Measurements from ENCODE around the gene CTSF.
"Not testable (repeated sequence)": the region's sequence is repeated elsewhere in the genome, so short reads cannot be mapped to it uniquely, and the experiment has no call there.

CTSF gene

GRCh38 chr11:66559866-66560676 lies 8.3 kb downstream of the CTSF start:
- in situ Hi-C loops (cut with MboI; ENCODE audit: low sequenced_read_pairs), result no loop called here

GRCh38 chr11:66559142-66559865 lies 9.1 kb downstream of the CTSF start:
- in situ Hi-C loops (cut with MboI; ENCODE audit: low sequenced_read_pairs), result no loop called here

- in situ Hi-C loops (cut with MboI; ENCODE audit: low sequenced_read_pairs), result no loop called here
Measured at GRCh38 chr11:66557733-66558326, 10.6 kb downstream of the CTSF start.

GRCh38 chr11:66556086-66556485 lies 12.3 kb downstream of the CTSF start:
- in situ Hi-C loops (cut with MboI; ENCODE audit: low sequenced_read_pairs), result no loop called here

- in situ Hi-C loops (cut with MboI; ENCODE audit: low sequenced_read_pairs), result no loop called here
Measured at GRCh38 chr11:66555416-66555815, 13.0 kb downstream of the CTSF start.

DNA sequence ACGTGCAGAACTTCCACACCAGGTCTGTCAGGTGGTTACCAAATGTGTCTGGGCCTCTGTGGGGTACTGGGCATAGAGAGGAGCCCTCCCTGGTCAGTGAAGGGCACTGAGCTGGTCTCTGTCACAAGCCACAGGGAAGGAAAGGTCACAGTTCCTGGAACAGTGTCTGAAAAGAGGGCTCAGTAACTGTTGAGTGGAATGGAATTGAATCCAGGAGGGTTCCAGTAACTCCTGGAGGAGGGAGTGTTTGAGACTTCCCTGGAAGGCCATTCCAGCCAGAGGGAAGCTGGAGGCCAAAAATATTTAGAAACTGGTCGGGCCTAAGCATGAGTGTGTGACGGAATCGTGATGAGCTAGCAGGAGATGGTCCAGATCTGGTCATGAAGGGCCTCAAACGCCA lies 13.8 kb downstream of the CTSF start:
- in situ Hi-C loops (cut with MboI; ENCODE audit: low sequenced_read_pairs), result no loop called here

GRCh38 chr11:66550887-66551286 lies 17.5 kb downstream of the CTSF start:
- in situ Hi-C loops (cut with MboI; ENCODE audit: low sequenced_read_pairs), result no loop called here

DNA sequence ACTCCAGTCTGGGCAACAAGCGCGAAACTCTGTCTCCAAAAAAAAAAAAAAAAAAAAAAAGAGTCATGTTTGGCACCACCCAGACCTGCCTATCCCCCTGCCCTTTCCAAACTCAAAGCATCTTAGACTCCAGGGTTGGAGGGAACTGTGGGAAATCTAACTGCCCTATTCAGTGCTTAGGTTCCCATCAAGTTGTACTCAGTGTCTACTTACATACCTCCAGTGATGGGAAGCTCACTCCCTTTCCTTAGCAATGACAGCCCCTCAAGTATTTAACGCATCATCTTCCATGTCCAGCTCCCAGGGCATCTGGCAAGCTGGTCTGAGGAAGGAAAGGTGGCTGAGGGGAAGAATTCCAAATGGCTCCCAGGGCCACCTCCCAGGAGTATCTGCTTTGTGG lies 18.7 kb downstream of the CTSF start:
- in situ Hi-C loops (cut with MboI; ENCODE audit: low sequenced_read_pairs), result no loop called here

DNA sequence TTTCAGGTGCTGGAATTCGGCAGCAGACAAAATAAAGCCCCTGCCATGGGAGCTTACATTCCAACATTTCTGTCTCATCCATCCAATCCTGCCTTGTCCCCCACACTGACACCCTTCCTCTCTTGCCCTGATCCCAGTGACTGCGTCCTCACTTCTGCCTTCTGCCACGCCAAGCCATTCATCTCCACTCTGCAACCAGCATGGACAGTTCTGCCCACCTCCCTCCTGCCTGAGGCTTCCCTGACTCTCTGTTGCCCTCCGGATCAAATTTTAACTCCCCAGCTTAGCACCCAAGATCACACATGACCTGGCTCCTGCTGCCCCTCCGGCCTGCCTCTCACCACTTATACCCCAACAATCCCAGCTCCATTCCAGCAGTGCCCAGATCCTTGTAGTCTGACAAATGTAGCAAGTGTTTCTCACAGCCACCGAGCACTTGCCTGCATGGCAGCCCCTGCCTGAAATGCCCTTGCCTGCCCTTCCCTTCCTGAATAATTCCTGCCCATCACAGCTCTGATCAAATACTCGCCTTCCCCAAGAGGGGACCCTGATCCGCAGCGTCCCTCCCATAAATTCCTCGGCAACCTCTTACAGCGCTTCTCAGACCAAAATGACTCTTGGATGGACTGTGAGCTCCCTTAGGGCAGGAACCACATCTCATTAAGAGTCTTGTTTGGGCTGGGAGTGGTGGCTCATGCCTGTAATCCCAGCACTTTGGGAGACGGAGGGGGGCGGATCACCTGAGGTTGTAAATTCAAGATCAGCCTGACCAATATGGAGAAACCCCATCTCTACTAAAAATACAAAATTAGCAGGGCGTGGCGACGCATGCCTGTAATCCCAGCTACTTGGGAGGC lies 19.4 kb downstream of the CTSF start:
- in situ Hi-C loops (cut with MboI; ENCODE audit: low sequenced_read_pairs), result no loop called here

DNA sequence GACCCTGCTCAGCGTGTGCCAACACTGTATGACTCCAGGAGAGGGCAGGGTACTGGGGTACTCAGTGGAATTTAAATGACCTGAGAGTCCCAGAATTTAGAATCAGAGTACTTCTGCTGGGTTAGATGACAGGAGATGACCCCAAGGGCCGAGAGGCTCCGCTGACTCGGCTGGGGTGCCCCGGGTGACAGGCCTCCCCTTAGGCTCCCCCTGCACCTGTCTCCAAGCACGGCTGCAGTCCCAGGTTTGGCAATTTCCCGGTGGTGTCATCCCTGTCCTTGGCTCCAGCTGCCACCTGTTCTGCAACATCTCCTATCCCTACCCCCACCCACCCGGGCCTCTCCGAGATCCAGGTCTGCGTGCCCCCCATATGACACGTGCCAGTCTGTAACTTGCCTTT lies 20.4 kb downstream of the CTSF start:
- in situ Hi-C loops (cut with MboI; ENCODE audit: low sequenced_read_pairs), result no loop called here

- in situ Hi-C loops (cut with MboI; ENCODE audit: low sequenced_read_pairs), result no loop called here
Measured at GRCh38 chr11:66547662-66548009, 20.8 kb downstream of the CTSF start.

DNA sequence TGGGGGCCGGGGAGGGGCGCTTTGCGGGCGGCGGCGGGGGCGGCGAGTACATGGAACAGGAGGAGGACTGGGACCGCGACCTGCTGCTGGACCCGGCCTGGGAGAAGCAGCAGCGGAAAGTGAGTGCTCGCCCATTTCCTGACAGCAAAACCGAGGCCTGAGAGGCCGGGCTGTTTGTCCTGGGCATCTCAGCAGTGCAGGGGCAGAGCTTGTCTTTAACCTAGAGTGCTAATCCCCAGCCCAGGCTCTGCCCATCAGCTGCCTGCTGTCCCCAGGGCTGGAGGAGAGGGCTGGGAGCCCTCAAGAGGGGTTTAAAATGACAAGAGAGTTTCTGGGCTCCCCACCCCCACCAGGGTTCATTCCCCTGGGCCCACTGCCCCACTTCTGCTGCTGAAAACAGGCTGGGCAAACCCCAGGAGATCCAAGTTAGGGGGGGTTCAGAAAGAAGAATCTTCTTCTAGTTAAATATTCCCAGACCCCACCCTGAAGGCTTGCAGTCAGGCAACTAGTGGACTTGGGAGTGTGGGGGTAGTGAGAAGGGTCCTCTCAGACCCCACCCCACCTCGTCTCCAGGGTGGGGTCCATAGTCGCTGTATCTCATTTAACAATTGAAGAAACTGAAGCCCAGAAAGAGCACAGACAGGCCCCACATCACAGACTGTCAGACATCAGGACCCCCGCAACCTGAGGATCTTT lies 21.3 kb downstream of the CTSF start:
- in situ Hi-C loops (cut with MboI; ENCODE audit: low sequenced_read_pairs), result no loop called here

DNA sequence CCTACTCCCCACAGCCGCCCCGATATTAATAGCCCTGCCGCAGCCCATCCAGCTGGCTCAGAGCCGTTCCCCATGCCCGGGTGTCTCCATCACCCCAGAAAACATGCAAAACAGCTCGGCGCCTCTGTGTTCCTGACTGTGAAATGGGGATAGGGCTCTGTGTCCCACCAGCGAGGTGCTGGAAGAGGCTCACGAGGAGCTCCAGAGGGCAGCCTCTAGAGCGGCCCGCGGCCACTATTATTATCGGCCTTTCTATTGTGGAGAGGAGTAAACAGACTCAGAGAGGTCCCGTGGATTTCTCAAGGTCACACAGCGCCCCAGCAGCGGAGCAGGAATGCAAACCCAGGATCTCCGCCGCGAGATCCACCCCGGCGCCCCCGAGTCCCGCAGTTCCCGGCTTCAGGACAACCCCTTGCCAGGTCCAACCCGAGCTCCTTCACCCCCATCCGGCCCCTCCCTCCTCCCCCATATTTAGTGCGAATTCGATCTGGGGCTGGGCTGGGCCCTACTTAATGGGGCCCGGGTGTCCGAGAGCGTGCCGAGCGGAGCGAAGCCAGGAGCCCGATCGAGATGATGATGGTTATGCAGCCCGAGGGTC lies 21.9 kb downstream of the CTSF start, which contains the start of gene ACTN3:
Gene ACTN3 (plus strand): TSS at position 536 of the 598 bp plus-strand sequence. CDS start 35 bp downstream, at position 571.
- in situ Hi-C loops (cut with MboI; ENCODE audit: low sequenced_read_pairs), result no loop called here

- in situ Hi-C loops (cut with MboI; ENCODE audit: low sequenced_read_pairs), result no loop called here
Measured at GRCh38 chr11:66545701-66546367, 22.6 kb downstream of the CTSF start, which contains the start of gene ZDHHC24. TSS of gene ZDHHC24 (minus strand) at chr11:66546048. CDS start at chr11:66546003, 45 bp downstream.

- in situ Hi-C loops (cut with MboI; ENCODE audit: low sequenced_read_pairs), result not testable (repeated sequence)
Measured at GRCh38 chr11:66544952-66545351, 23.5 kb downstream of the CTSF start.

- in situ Hi-C loops (cut with MboI; ENCODE audit: low sequenced_read_pairs), result no loop called here
Measured at GRCh38 chr11:66543263-66544107, 24.9 kb downstream of the CTSF start.

- in situ Hi-C loops (cut with MboI; ENCODE audit: low sequenced_read_pairs), result no loop called here
Measured at GRCh38 chr11:66542362-66542761, 26.0 kb downstream of the CTSF start.

DNA sequence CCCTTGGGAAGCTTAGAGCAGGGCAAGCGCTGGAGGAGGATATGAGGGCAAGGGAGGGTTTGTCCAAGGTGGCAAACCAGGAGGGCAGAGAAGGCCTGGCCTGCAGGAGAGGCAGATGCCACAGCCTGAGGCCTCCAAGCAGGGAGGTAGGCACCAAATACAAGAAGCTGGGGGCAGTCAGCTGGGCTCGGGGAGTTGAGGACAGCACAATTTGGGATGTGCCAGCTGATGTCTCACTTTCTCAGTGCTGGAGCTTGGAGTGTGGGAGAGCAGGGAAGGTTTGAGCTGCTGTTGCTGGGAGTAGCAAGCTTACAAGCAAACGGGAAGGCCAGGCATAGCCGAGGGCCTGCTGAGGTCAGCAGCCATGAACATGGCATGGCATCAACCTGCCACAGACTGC lies 26.5 kb downstream of the CTSF start:
- in situ Hi-C loops (cut with MboI; ENCODE audit: low sequenced_read_pairs), result no loop called here

Measured in HL-60/S4 treated with retinoic acid at 250 ng/mL for 4 days and 3 days (cell line).